SKM-1 treated with dmso at 0.1 percent for 144 hours (cell line): ENCODE measurements around the gene GOLGA6C.
"Not testable (repeated sequence)": the region's sequence is repeated elsewhere in the genome, so short reads cannot be mapped to it uniquely, and the experiment has no call there.

Experiments
- DNase-seq: peaks from one replicate; lab custom pipeline; 2025; ENCODE audit not compliant: unreplicated experiment; lab: John Stamatoyannopoulos, UW

Gene GOLGA6C

GRCh38 chr15:75312548-75312947 is 54.4 kb downstream of the GOLGA6C start:
- DNase-seq, result not testable (repeated sequence)

GRCh38 chr15:75313116-75313845 is 55.1 kb downstream of the GOLGA6C start:
- no peak for DNase-seq

GRCh38 chr15:75314552-75315290 is 56.6 kb downstream of the GOLGA6C start:
- no peak for DNase-seq

- DNase-seq, result not testable (repeated sequence)
These were observed 61.2 kb downstream of the GOLGA6C start for GRCh38 chr15:75319231-75319897.
